ENCODE measurements around the gene FAM210A.
"Not testable (repeated sequence)": the region's sequence is repeated elsewhere in the genome, so short reads cannot be mapped to it uniquely, and the experiment has no call there.

Gene FAM210A

DNA sequence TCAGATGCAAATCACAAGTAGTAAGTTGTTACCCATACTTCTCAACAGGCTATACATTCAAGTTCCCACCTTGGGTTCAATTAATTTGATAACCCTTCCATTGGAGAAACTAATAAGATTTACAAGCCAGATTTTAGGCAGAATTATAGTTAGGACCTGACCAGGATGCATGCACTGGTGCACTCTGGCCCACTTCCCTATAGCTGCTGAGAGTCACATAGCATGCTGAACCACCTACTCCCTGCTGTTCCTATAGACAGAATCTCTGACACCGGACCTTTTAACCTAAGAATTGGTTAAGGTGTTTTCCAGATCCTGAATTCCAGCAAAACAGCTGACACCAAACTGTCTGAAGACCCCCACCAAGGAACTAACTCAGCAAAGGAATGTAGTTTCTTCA, 26.2 kb downstream of the FAM210A start:
- DNase-seq: no peak

DNA sequence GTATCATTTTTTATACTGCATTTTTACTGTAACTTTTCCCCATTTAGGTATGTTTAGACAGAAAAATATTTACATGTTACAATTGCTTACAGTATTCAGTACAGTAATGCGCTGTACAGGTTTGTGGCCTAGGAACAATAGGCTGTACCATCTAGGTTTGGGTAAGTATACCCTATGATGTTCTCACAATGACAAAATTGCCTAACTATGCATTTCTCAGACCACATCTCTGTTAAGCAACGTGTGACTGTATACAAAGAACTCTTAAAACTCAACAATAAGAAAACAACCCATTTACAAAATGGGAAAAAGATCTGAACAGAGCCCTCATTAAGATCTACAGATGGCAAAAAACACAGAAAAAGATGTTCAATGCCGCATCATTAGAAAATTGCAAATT, 29.4 kb downstream of the FAM210A start:
- DNase-seq: no peak

DNA sequence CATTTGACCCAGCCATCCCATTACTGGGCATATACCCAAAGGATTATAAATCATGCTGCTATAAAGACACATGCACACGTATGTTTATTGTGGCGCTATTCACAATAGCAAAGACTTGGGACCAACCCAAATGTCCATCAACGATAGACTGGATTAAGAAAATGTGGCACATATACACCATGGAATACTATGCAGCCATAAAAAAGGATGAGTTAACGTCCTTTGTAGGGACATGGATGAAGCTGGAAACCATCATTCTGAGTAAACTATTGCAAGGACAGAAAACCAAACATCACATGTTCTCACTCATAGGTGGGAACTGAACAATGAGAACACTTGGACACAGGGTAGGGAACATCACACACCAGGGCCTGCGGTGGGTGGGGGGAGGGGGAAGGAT, 31.0 kb downstream of the FAM210A start:
- DNase-seq: not testable (repeated sequence)

DNA sequence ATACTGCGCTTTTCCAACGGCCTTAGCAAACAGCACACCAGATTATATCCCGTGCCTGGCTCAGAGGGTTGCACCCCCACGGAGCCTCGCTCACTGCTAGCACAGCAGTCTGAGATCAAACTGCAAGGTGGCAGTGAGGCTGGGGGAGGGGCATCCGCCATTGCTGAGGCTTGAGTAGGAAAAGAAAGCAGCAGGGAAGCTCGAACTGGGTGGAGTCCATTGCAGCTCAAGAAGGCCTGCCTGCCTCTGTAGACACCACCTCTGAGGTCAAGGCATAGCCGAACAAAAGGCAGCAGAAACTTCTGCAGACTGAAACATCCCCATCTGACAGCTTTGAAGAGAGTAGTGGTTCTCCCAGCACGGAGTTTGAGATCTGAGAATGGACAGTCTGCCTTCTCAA, 36.3 kb downstream of the FAM210A start:
- DNase-seq: not testable (repeated sequence)

- DNase-seq: no peak
These were observed 37.9 kb downstream of the FAM210A start for GRCh38 chr18:13688191-13689136.

DNA sequence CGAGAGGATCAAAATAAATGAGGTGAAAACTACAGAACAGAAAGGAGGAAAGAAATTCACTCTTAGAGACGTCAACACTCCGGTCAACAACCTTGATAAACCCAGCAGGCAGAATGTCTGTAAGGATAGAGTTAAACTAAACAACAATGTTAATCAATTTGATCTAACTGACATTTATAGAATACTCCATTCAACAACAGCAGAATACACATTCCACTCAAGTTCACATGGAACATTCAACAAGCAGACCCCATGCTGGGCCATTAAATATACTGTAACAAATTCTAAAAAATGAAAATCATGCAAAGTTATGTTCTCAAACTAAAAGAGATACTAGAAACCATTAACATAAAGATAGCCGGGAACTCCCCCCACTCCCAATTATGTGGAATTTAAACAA, 41.8 kb downstream of the FAM210A start:
- no peak for DNase-seq

GRCh38 chr18:13681701-13682100, 44.7 kb downstream of the FAM210A start:
- DNase-seq: no peak

- no peak for DNase-seq
These were observed 45.7 kb downstream of the FAM210A start for GRCh38 chr18:13680612-13681011.

DNA sequence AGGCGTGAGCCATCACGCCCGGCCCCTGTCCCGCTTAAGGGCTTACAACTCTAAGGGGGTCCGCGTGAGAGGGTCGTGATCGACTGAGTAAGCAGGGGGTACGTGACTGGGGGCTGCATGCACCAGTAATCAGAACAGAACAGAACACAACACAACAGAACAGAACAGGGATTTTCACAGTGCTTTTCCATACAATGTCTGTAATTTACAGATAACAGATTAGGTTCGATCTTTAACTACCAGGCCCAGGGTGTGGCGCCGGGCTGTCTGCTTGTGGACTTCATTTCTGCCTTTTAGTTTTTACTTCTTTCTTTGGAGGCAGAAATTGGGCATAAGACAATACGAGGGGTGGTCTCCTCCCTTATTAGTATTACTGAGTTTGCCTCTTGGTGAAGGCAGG, 49.0 kb downstream of the FAM210A start:
- not testable (repeated sequence) for DNase-seq

- DNase-seq: no peak
These were observed 49.9 kb downstream of the FAM210A start for GRCh38 chr18:13676471-13676870.

DNA sequence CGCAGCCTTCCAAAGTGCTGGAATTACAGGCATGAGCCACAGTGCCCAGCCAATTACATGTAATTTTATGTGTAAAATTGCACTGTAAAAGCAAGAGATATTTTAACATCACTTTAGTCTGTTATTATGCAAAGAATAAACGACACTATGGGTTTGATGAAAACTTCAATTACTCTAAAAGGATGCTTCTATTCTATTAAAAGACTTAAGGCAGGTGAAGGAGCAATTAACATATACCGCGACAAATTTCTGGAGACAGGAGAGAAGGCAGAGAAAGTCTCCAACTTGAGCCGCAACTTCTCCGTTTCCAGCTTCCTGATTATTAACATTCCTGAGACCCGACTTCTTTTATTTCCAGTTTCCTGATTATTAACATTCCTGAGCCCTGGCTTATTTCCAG, 53.7 kb downstream of the FAM210A start:
- no peak for DNase-seq

DNA sequence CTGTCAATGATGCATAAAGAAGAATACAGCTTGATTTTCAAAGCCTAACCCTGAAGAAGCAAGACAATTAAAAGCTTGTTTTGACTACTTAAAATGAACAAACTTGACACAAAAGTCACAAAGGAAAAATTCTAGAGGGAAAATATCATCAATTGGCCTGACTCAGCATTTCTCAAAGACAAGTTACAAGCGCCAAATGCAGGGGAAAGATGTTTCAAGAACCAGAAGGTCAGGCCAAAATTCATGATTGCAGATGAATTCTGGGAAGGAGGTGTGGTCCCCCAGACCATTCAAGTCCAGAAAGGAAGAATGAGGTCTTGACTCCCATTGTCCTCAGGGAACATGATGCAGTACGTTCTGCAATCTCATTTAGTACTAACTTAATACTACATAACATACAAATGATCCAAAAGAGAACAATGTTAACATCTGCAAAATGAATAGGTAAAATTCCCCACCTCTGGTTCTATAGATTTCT, 64.5 kb downstream of the FAM210A start:
- no peak for DNase-seq

GRCh38 chr18:13661051-13661778, 65.1 kb downstream of the FAM210A start:
- no peak for DNase-seq

- DNase-seq: no peak
These were observed 65.8 kb downstream of the FAM210A start for GRCh38 chr18:13660510-13660909.

- no peak for DNase-seq
These were observed 67.7 kb downstream of the FAM210A start for GRCh38 chr18:13658436-13659204.

- no peak for DNase-seq
These were observed 68.4 kb downstream of the FAM210A start for GRCh38 chr18:13657974-13658373.

DNA sequence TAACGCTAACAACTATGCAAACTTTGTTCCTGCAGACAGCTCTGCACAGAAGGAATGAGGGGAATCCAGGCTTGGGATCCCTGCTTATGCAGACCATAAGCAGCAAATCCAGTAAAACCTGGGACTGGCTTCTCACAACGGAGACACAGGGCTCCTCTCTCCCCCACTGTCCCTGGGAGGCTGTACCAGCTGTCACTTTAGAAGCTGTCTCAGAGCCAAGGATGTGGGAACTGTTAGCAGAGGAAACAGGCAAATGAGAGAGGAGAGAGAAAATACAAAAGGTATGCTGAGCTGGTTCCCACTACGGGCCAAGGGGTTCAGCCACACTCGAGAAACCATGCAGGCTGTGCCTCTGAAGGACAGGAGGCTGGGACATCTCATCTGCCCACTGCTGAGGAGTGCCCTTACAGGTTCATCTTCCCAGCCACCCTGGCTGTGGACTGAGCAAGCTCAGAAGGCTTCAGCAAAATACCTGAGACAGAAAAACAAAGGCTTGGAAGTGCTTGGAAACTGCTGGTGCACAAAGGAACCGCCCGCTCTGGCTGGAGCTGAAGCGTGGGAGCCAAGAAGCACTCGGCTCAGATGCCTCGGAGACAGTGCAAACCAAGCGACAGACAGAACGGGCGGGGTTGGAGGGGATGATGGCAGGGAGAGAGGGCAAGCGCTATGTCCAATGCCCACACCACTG, 72.5 kb downstream of the FAM210A start:
- no peak for DNase-seq

DNA sequence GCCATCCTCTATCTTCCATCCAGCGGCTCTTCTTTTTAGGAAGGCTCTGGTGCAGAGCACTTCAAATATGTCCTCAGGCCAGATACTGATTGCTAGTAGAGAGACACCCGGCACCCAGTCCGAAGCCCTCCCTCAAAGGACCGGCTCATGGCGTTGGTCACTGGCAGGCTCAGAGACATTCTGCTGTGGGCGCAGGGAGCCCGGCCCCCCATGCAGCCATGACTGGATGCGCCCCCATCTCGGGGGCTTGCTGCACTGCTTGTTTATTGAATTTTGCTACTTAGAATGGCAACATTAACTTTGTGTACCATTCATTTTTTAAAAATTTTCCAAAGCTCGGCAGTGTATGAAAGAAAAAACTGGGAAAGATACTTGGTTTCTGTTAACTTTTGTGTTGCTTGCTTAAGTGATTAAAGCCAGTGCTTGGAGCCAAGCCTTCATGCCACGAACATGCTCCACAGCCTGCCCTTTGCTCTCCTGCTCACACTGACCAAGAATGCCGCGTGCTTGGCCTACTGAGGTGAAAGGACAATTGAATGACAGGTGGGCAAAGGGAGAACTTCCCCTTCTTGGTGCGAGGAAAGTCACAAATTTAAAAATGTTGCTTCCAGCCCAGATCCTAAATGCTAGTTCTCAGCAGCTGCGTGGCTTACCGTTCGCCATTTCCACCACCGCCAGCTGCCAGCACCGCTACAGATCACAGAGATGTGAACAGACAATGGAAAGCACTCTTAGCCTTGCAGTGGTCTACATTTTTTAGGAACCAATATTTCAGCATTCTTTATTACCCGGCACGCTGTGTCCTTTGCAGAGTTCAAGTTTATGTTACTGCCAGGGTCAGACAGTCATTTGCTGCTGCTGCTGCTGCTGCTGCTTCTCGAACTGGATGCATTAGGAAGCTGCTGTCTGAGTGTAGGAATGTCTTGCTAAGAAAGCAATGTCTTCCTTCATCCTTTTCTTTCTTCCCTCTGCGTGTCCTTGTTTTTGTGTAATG, 76.7 kb downstream of the FAM210A start:
- no peak for DNase-seq

- DNase-seq: no peak
These were observed 78.6 kb downstream of the FAM210A start for GRCh38 chr18:13647761-13648160.

DNA sequence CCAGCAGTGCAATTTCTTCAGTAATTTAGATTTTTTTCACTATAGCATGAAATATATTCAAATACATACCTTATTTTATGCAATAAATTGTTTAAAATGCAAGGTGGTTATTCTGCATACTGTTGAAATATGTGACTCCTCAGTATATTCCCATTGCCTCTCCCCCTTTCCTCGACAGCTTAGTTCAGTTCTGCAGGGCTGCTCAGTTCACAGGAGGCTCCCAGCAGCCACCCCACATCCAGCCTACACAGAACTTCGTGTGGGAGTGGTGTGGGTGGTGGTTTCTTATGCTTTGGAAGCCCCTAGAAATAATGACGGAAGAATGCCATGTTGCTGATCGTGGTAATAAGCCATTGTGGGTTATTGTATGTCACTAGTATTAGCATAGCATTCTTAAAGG, 79.7 kb downstream of the FAM210A start:
- DNase-seq: no peak

- no peak for DNase-seq
These were observed 81.3 kb downstream of the FAM210A start for GRCh38 chr18:13645093-13645492.
